ENCODE measurements around the gene SYCE1L.

GRCh38 chr16:77158293-77158692 lies 40.9 kb upstream of the SYCE1L start:
- TF ChIP-seq, protein P1, sequence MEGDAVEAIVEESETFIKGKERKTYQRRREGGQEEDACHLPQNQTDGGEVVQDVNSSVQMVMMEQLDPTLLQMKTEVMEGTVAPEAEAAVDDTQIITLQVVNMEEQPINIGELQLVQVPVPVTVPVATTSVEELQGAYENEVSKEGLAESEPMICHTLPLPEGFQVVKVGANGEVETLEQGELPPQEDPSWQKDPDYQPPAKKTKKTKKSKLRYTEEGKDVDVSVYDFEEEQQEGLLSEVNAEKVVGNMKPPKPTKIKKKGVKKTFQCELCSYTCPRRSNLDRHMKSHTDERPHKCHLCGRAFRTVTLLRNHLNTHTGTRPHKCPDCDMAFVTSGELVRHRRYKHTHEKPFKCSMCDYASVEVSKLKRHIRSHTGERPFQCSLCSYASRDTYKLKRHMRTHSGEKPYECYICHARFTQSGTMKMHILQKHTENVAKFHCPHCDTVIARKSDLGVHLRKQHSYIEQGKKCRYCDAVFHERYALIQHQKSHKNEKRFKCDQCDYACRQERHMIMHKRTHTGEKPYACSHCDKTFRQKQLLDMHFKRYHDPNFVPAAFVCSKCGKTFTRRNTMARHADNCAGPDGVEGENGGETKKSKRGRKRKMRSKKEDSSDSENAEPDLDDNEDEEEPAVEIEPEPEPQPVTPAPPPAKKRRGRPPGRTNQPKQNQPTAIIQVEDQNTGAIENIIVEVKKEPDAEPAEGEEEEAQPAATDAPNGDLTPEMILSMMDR (conservative IDR thresholded peaks at IDR 0.05; ENCODE audit: low read depth, low read length): no peak
- TF ChIP-seq SMC3 (IDR thresholded peaks at IDR 0.05; ENCODE audit: low read depth, low read length): no peak

All from IMR-90 (cell line).